ENCODE results near the gene ACTMAP.

ACTMAP gene

DNA sequence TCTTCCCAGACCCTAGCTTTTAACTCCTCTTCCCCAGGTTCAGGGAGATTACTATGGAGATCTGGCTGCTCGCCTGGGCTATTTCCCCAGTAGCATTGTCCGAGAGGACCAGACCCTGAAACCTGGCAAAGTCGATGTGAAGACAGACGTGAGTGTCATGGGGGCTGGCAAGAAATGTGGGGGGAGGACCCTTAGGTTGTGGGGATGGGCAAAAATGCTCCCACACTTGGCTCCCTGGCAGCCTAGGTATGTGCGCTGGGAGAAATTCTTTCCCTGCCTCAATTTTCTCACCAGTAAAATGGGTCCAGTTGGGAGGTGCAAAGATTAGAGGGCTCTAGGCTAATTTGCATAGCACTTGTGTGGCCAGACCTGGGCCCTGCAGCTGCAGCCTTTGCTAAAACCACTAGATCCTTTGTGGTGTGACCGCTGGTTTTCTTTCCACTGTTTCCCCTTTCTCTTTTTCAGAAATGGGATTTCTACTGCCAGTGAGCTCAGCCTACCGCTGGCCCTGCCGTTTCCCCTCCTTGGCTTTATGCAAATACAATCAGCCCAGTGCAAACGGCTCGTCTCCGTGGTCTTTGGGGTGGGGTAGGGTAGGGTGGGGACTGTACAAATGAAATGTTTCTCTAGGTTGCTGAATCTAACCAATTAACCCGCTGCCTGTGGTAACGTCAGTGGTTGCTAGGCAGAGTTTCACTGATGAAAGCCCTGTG lies 26.8 kb upstream of the ACTMAP start (continued):
- TF ChIP-seq, protein P1, sequence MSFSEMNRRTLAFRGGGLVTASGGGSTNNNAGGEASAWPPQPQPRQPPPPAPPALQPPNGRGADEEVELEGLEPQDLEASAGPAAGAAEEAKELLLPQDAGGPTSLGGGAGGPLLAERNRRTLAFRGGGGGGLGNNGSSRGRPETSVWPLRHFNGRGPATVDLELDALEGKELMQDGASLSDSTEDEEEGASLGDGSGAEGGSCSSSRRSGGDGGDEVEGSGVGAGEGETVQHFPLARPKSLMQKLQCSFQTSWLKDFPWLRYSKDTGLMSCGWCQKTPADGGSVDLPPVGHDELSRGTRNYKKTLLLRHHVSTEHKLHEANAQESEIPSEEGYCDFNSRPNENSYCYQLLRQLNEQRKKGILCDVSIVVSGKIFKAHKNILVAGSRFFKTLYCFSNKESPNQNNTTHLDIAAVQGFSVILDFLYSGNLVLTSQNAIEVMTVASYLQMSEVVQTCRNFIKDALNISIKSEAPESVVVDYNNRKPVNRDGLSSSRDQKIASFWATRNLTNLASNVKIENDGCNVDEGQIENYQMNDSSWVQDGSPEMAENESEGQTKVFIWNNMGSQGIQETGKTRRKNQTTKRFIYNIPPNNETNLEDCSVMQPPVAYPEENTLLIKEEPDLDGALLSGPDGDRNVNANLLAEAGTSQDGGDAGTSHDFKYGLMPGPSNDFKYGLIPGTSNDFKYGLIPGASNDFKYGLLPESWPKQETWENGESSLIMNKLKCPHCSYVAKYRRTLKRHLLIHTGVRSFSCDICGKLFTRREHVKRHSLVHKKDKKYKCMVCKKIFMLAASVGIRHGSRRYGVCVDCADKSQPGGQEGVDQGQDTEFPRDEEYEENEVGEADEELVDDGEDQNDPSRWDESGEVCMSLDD (tag by site-specific recombination; IDR thresholded peaks at IDR 0.05): no peak
- TF ChIP-seq ZBTB48 (tag by site-specific recombination; IDR thresholded peaks at IDR 0.05) (0 out of 2 replicates have a peak, but pooled peaks have one; percentile 25), SP7 (tag by site-specific recombination; IDR thresholded peaks at IDR 0.05) (peak; percentile 15; the same call in 1 of the 2 replicates), ZNF184 (tag by site-specific recombination; IDR thresholded peaks at IDR 0.05) (no peak), ZNF274 (IDR thresholded peaks at IDR 0.05; ENCODE audit: low read length) (no peak), ZNF274 (tag by site-specific recombination; IDR thresholded peaks at IDR 0.05; ENCODE audit: borderline replicate concordance) (no peak), PRDM1 (tag by site-specific recombination; IDR thresholded peaks at IDR 0.05) (peak; percentile 77), ZEB2 (tag by site-specific recombination; IDR thresholded peaks at IDR 0.05) (no peak), ZNF391 (tag by site-specific recombination; IDR thresholded peaks at IDR 0.05; ENCODE audit: borderline replicate concordance, low read depth) (no peak; the same call in 1 of the 2 replicates), OVOL3 (tag by site-specific recombination; IDR thresholded peaks at IDR 0.05) (no peak), ZNF549 (tag by site-specific recombination; IDR thresholded peaks at IDR 0.05) (no peak), ZNF366 (tag by site-specific recombination; conservative IDR thresholded peaks at IDR 0.05) (no peak), ZNF677 (tag by site-specific recombination; IDR thresholded peaks at IDR 0.05) (no peak), ZNF768 (tag by site-specific recombination; IDR thresholded peaks at IDR 0.05) (no peak; the same call in 1 of the 2 replicates), ZNF830 (tag by site-specific recombination; IDR thresholded peaks at IDR 0.05; ENCODE audit: low read depth) (no peak), ZNF596 (tag by site-specific recombination; IDR thresholded peaks at IDR 0.05) (no peak), ZNF132 (tag by site-specific recombination; IDR thresholded peaks at IDR 0.05; ENCODE audit: borderline replicate concordance) (no peak), ZXDB (tag by site-specific recombination; IDR thresholded peaks at IDR 0.05) (0 out of 2 replicates have a peak, but pooled peaks have one; percentile 12), ZNF621 (tag by site-specific recombination; IDR thresholded peaks at IDR 0.05) (no peak)
- TF ChIP-seq, protein P2, sequence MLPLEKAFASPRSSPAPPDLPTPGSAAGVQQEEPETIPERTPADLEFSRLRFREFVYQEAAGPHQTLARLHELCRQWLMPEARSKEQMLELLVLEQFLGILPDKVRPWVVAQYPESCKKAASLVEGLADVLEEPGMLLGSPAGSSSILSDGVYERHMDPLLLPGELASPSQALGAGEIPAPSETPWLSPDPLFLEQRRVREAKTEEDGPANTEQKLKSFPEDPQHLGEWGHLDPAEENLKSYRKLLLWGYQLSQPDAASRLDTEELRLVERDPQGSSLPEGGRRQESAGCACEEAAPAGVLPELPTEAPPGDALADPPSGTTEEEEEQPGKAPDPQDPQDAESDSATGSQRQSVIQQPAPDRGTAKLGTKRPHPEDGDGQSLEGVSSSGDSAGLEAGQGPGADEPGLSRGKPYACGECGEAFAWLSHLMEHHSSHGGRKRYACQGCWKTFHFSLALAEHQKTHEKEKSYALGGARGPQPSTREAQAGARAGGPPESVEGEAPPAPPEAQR (tag by site-specific recombination; IDR thresholded peaks at IDR 0.05): no peak
- TF ChIP-seq, protein P3, sequence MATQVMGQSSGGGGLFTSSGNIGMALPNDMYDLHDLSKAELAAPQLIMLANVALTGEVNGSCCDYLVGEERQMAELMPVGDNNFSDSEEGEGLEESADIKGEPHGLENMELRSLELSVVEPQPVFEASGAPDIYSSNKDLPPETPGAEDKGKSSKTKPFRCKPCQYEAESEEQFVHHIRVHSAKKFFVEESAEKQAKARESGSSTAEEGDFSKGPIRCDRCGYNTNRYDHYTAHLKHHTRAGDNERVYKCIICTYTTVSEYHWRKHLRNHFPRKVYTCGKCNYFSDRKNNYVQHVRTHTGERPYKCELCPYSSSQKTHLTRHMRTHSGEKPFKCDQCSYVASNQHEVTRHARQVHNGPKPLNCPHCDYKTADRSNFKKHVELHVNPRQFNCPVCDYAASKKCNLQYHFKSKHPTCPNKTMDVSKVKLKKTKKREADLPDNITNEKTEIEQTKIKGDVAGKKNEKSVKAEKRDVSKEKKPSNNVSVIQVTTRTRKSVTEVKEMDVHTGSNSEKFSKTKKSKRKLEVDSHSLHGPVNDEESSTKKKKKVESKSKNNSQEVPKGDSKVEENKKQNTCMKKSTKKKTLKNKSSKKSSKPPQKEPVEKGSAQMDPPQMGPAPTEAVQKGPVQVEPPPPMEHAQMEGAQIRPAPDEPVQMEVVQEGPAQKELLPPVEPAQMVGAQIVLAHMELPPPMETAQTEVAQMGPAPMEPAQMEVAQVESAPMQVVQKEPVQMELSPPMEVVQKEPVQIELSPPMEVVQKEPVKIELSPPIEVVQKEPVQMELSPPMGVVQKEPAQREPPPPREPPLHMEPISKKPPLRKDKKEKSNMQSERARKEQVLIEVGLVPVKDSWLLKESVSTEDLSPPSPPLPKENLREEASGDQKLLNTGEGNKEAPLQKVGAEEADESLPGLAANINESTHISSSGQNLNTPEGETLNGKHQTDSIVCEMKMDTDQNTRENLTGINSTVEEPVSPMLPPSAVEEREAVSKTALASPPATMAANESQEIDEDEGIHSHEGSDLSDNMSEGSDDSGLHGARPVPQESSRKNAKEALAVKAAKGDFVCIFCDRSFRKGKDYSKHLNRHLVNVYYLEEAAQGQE (tag by site-specific recombination; IDR thresholded peaks at IDR 0.05): no peak
- TF ChIP-seq, protein P4, sequence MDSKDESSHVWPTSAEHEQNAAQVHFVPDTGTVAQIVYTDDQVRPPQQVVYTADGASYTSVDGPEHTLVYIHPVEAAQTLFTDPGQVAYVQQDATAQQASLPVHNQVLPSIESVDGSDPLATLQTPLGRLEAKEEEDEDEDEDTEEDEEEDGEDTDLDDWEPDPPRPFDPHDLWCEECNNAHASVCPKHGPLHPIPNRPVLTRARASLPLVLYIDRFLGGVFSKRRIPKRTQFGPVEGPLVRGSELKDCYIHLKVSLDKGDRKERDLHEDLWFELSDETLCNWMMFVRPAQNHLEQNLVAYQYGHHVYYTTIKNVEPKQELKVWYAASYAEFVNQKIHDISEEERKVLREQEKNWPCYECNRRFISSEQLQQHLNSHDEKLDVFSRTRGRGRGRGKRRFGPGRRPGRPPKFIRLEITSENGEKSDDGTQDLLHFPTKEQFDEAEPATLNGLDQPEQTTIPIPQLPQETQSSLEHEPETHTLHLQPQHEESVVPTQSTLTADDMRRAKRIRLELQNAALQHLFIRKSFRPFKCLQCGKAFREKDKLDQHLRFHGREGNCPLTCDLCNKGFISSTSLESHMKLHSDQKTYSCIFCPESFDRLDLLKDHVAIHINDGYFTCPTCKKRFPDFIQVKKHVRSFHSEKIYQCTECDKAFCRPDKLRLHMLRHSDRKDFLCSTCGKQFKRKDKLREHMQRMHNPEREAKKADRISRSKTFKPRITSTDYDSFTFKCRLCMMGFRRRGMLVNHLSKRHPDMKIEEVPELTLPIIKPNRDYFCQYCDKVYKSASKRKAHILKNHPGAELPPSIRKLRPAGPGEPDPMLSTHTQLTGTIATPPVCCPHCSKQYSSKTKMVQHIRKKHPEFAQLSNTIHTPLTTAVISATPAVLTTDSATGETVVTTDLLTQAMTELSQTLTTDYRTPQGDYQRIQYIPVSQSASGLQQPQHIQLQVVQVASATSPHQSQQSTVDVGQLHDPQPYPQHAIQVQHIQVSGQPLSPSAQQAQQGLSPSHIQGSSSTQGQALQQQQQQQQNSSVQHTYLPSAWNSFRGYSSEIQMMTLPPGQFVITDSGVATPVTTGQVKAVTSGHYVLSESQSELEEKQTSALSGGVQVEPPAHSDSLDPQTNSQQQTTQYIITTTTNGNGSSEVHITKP (tag by site-specific recombination; IDR thresholded peaks at IDR 0.05): no peak
- TF ChIP-seq, protein P5, sequence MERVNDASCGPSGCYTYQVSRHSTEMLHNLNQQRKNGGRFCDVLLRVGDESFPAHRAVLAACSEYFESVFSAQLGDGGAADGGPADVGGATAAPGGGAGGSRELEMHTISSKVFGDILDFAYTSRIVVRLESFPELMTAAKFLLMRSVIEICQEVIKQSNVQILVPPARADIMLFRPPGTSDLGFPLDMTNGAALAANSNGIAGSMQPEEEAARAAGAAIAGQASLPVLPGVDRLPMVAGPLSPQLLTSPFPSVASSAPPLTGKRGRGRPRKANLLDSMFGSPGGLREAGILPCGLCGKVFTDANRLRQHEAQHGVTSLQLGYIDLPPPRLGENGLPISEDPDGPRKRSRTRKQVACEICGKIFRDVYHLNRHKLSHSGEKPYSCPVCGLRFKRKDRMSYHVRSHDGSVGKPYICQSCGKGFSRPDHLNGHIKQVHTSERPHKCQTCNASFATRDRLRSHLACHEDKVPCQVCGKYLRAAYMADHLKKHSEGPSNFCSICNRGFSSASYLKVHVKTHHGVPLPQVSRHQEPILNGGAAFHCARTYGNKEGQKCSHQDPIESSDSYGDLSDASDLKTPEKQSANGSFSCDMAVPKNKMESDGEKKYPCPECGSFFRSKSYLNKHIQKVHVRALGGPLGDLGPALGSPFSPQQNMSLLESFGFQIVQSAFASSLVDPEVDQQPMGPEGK (tag by site-specific recombination; IDR thresholded peaks at IDR 0.05): no peak; the same call in 1 of the 2 replicates
- TF ChIP-seq, protein P6, sequence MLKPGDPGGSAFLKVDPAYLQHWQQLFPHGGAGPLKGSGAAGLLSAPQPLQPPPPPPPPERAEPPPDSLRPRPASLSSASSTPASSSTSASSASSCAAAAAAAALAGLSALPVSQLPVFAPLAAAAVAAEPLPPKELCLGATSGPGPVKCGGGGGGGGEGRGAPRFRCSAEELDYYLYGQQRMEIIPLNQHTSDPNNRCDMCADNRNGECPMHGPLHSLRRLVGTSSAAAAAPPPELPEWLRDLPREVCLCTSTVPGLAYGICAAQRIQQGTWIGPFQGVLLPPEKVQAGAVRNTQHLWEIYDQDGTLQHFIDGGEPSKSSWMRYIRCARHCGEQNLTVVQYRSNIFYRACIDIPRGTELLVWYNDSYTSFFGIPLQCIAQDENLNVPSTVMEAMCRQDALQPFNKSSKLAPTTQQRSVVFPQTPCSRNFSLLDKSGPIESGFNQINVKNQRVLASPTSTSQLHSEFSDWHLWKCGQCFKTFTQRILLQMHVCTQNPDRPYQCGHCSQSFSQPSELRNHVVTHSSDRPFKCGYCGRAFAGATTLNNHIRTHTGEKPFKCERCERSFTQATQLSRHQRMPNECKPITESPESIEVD (tag by site-specific recombination; IDR thresholded peaks at IDR 0.05): no peak
